ENCODE results near the gene LRRC47. TPM values are rescaled to one million over a fixed set of nuclear protein-coding genes. Genes with fewer than 3 reads are reported as not detected.
A peak's percentile ranks its signal among the peaks of the same experiment; 100 is the strongest.

The LRRC47 gene
- 10 to 100 TPM; 39.1 to 51.0 (median 45.2) TPM for total RNA-seq (2021; fragmentation: NEBNext Ultra II Directional; extraction: Animal tissue kit (Norgen Biotek cat#: 25700))
- long read RNA-seq, full-length matches to known transcripts = 77 of 90 reads
- long read RNA-seq, partial matches to known transcripts = 4 of 90 reads
- long read RNA-seq, other reads (novel, unspliced or antisense) = 9 of 90 reads

DNA sequence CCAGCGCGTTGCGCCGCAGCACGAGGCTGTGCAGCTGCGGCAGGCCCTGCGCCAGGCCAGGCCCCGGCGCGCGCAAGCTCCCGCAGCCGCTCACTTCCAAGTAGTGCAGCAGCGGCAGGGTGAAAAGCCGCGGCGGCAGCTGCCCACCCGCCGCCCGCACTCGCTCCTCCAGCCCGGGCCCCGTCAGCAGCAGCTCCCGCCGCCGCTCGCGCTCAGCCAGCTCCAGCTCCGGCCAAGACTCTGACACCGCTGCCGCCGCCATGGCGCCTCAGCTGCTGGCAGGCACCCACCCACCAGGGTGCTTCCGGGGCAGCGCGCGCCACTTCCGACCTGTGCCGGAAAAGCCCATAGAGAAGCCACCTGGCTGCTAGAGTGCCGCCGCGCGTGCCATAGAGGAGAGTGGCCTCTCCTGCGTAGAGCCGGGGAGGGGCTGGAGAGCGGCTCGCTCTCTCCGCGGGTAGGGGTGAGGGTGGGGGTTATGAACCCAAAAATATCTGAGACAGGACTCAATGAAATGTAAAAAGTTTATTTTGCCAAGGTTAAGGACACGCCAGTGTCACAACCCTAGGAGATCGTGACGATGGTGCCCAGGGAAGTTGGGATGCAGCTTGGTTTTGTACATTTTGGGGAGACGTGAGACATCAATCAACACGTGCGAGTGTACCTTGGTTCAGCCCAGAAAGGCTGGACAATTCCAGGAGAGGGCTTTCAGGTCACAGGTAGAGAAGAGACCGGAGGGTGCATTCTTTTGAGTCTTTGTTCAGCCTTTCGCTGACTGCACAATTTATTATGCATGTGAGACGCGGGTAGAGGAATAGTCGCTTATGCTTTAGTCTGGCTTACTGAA, at the start of gene LRRC47:
Gene LRRC47, minus strand, starts transcription at position 284 of the 847 bp plus-strand sequence. Its CDS starts 22 bp downstream, at position 262.
- Mint-ChIP-seq H3K4me3 (peak within 1 kb of the TSS; percentile 98), H3K36me3 (ENCODE audit: low read depth) (peaks cover 8% of the 10 kb centered on the region), H3K9me3 (no peaks in the 10 kb centered on the region), H3K27me3 (ENCODE audit: insufficient read depth) (peaks cover 11% of the 10 kb centered on the region), H3K4me1 (ENCODE audit: low read depth) (peaks cover 30% of the 10 kb centered on the region), H3K27ac (peak within 1 kb of the TSS; percentile 92)
- peak; percentile 87 for DNase-seq
- TF ChIP-seq, protein P1, sequence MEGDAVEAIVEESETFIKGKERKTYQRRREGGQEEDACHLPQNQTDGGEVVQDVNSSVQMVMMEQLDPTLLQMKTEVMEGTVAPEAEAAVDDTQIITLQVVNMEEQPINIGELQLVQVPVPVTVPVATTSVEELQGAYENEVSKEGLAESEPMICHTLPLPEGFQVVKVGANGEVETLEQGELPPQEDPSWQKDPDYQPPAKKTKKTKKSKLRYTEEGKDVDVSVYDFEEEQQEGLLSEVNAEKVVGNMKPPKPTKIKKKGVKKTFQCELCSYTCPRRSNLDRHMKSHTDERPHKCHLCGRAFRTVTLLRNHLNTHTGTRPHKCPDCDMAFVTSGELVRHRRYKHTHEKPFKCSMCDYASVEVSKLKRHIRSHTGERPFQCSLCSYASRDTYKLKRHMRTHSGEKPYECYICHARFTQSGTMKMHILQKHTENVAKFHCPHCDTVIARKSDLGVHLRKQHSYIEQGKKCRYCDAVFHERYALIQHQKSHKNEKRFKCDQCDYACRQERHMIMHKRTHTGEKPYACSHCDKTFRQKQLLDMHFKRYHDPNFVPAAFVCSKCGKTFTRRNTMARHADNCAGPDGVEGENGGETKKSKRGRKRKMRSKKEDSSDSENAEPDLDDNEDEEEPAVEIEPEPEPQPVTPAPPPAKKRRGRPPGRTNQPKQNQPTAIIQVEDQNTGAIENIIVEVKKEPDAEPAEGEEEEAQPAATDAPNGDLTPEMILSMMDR (IDR thresholded peaks at IDR 0.05) = no peak

DNA sequence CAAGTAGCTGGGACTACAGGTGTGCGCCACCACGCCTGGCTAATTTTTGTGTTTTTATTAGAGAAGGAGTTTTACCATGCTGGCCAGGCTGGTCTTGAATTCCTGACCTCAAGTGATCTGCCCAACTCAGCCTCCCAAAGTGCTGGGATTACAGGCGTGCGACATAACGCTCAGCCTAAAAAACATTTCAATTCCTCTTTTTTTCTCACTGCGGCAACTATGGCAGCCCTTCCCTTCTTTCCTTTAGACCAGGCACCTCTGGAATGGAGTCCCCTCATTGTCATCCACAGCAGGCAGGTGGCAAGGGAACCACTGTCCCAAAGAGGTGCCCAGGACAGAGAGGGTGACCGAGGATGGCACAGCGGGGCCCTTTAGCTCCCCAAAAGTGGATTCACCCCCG, 46.6 kb upstream of the LRRC47 start:
- TF ChIP-seq, protein P1 (IDR thresholded peaks at IDR 0.05) = no peak
- no peaks in the 10 kb centered on the region for H3K4me1 Mint-ChIP-seq (ENCODE audit: low read depth)
- H3K36me3 Mint-ChIP-seq (ENCODE audit: low read depth) = peaks cover 38% of the 10 kb centered on the region
- H3K4me3 Mint-ChIP-seq = no peak overlapping the region
- no peak for DNase-seq
- H3K27ac Mint-ChIP-seq = no peak overlapping the region
- peaks cover 5% of the 10 kb centered on the region for H3K9me3 Mint-ChIP-seq
- H3K27me3 Mint-ChIP-seq (ENCODE audit: insufficient read depth) = no peaks in the 10 kb centered on the region; the same call in 1 of the 2 replicates

DNA sequence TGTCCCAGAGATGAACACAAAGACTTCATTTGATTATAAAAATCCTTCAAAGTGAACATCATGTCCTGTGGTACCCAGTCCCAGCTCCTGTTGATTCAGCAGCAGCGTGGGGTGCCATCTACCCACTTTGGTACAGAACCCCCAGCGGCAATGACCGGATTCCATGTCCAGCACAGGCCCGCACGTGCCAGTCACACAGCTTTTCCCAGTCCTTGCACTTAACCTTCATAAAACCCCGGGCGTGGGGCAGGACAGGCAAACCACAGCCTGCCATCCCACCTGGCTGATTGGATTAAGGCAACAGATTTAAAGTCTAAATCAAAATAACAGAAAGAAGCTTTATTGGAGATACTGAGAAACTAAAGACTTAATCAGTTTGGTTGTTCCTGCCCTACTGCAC, 45.2 kb upstream of the LRRC47 start:
- DNase-seq = no peak
- Mint-ChIP-seq H3K4me1 (ENCODE audit: low read depth) (no peaks in the 10 kb centered on the region), H3K27ac (no peak overlapping the region), H3K36me3 (ENCODE audit: low read depth) (peaks cover 50% of the 10 kb centered on the region), H3K9me3 (peaks cover 15% of the 10 kb centered on the region), H3K27me3 (ENCODE audit: insufficient read depth) (no peaks in the 10 kb centered on the region; the same call in 1 of the 2 replicates), H3K4me3 (no peak overlapping the region)
- TF ChIP-seq, protein P1 (IDR thresholded peaks at IDR 0.05) = no peak

DNA sequence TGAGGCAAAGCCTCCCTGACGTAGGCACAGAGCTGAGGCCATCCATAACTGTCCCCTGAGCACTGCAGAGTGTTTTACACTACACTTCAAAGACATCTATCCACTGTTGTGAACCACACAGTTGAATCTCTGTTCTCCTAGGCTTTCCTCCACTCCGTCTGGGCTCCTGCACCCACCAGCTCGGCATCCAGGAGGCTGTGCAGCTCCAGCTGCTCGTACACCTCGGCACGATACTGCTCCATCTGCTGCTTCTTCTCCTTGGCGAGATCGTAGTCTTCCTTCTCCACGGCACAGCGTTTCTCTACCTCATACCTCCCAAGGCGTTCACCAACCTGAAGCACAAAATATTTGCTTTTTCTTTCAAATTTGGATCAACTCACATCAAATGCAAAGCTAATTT, 42.5 kb upstream of the LRRC47 start:
- Mint-ChIP-seq H3K27ac (no peak overlapping the region), H3K36me3 (ENCODE audit: low read depth) (peaks cover 58% of the 10 kb centered on the region), H3K27me3 (ENCODE audit: insufficient read depth) (no peaks in the 10 kb centered on the region; the same call in 1 of the 2 replicates), H3K9me3 (peaks cover 15% of the 10 kb centered on the region), H3K4me1 (ENCODE audit: low read depth) (no peaks in the 10 kb centered on the region), H3K4me3 (no peak overlapping the region)
- DNase-seq = no peak
- TF ChIP-seq, protein P1 (IDR thresholded peaks at IDR 0.05) = no peak

DNA sequence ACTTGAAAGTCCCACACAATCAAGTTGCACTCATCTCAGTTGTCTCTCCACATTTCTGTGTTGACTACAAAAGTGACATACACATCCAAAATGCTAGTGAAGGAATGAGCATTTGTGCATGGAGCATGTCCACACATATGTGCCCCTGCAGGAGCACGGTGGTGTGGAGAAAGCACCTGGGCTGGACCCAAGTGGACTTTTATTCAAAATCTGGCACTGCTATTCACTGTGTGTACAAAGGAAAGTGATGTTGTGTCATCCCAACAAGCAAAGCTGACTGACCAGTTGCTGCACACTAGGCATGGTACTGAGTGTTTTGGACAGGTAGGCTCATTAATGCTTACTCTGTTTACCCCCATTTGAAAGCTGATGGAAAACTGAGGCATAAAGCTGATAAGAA, 41.4 kb upstream of the LRRC47 start:
- no peak for DNase-seq
- Mint-ChIP-seq H3K9me3 (peaks cover 15% of the 10 kb centered on the region), H3K27me3 (ENCODE audit: insufficient read depth) (no peaks in the 10 kb centered on the region), H3K4me3 (no peak overlapping the region), H3K4me1 (ENCODE audit: low read depth) (no peaks in the 10 kb centered on the region), H3K36me3 (ENCODE audit: low read depth) (peaks cover 66% of the 10 kb centered on the region), H3K27ac (no peak overlapping the region)
- TF ChIP-seq, protein P1 (IDR thresholded peaks at IDR 0.05) = no peak
